ENCODE measurements around the gene PRH2.

PRH2 gene

DNA sequence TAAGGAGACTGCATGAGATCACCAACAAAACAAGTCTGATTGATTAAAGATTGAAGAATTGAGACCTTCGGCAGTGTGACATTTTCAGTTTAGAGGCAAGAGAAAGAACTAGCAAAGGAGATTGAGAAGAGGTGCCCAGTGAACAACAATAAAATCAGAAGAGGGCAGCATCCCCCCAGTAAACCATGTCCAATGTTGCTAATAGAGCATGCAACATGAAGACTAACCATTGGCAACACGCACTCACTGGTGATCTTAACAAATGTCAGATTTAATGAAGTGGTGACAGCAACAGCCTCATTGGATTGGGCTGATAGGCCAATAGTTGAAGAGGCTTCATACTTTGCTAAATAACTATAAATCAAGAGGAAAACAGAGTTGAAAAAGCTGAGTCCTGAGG lies 30.8 kb downstream of the PRH2 start:
- no peak overlapping the region for H3K4me3 ChIP-seq (ENCODE audit: low read depth in 1 of 2, low read length in 1 of 2)
- H3K36me3 ChIP-seq, result no peaks in the 10 kb centered on the region
- no peaks in the 10 kb centered on the region for H3K27me3 ChIP-seq
- H3K9me3 ChIP-seq, result no peaks in the 10 kb centered on the region
- H3K4me1 ChIP-seq (ENCODE audit: control insufficient read depth in 1 of 2, insufficient read depth in 1 of 2, low read depth in 1 of 2, low read length in 1 of 2), result no peaks in the 10 kb centered on the region
- TF ChIP-seq, protein P1, sequence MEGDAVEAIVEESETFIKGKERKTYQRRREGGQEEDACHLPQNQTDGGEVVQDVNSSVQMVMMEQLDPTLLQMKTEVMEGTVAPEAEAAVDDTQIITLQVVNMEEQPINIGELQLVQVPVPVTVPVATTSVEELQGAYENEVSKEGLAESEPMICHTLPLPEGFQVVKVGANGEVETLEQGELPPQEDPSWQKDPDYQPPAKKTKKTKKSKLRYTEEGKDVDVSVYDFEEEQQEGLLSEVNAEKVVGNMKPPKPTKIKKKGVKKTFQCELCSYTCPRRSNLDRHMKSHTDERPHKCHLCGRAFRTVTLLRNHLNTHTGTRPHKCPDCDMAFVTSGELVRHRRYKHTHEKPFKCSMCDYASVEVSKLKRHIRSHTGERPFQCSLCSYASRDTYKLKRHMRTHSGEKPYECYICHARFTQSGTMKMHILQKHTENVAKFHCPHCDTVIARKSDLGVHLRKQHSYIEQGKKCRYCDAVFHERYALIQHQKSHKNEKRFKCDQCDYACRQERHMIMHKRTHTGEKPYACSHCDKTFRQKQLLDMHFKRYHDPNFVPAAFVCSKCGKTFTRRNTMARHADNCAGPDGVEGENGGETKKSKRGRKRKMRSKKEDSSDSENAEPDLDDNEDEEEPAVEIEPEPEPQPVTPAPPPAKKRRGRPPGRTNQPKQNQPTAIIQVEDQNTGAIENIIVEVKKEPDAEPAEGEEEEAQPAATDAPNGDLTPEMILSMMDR (IDR thresholded peaks at IDR 0.05), result no peak
- H3K27ac ChIP-seq, result no peak overlapping the region

DNA sequence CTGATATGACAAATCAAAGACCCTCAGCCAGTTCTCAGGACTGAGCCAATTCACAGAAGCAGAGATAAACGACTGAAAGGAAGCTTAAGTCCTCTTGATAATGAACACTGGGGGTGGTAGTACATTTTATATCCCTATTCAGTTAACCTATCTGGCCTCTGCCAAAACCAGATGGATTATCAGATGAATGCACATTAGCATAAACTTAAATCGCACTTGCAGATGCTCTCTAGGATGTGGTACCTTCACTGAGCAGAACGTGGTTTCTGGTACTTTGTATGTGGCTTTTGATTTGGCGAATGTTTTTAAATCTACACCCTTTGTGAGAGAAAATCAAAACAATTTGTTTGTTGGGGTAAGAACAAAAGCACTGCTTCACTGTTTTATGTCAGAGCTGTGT lies 31.2 kb downstream of the PRH2 start:
- Histone ChIP-seq H3K4me3 (ENCODE audit: low read depth in 1 of 2, low read length in 1 of 2) (no peak overlapping the region), H3K27ac (no peak overlapping the region), H3K36me3 (no peaks in the 10 kb centered on the region), H3K27me3 (no peaks in the 10 kb centered on the region), H3K4me1 (ENCODE audit: control insufficient read depth in 1 of 2, insufficient read depth in 1 of 2, low read depth in 1 of 2, low read length in 1 of 2) (no peaks in the 10 kb centered on the region), H3K9me3 (no peaks in the 10 kb centered on the region)
- TF ChIP-seq, protein P1 (IDR thresholded peaks at IDR 0.05), result no peak

DNA sequence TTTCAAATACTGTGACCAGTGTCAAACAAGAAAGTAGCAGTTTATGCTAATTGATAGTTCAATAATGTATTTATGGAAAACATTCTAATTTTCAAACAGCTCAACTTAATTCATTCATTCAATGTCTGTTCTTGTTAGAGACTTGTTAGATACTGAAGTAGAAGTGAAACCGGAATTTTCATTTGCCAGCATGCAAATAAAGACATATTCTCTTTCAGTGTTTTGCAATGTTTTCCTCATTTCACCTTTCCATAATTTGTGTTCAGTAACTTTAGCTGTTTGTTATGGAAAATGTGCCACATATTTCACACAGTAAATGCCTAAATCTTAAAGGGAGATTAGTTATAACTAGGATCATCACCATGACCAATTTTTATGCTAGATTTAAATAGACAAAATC lies 36.4 kb downstream of the PRH2 start:
- Histone ChIP-seq H3K27ac (no peak overlapping the region), H3K4me3 (ENCODE audit: low read depth in 1 of 2, low read length in 1 of 2) (no peak overlapping the region), H3K27me3 (no peaks in the 10 kb centered on the region), H3K9me3 (no peaks in the 10 kb centered on the region), H3K36me3 (no peaks in the 10 kb centered on the region), H3K4me1 (ENCODE audit: control insufficient read depth in 1 of 2, insufficient read depth in 1 of 2, low read depth in 1 of 2, low read length in 1 of 2) (no peaks in the 10 kb centered on the region)
- TF ChIP-seq, protein P1 (IDR thresholded peaks at IDR 0.05), result no peak

DNA sequence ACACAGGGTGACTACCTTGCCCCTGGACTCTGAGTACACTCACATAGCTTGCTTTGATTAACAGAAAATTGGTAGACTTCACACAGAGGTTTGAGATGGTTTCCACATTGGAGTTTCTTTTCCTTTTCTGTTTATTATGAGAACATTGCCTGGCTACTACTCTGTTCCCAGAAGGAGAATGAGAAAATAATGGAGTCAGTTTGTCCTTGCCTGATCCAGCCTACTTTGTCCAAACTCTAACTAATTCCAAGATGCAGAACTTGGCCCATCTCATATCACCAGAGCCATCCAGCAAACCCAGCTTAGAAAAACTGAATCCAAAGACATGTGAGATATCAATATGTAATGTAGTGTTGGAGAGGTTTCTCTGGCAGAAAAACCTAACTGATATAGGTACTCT lies 37.3 kb downstream of the PRH2 start:
- Histone ChIP-seq H3K27ac (no peak overlapping the region), H3K4me3 (ENCODE audit: low read depth in 1 of 2, low read length in 1 of 2) (no peak overlapping the region), H3K4me1 (ENCODE audit: control insufficient read depth in 1 of 2, insufficient read depth in 1 of 2, low read depth in 1 of 2, low read length in 1 of 2) (no peaks in the 10 kb centered on the region), H3K27me3 (no peaks in the 10 kb centered on the region), H3K36me3 (no peaks in the 10 kb centered on the region), H3K9me3 (no peaks in the 10 kb centered on the region)
- TF ChIP-seq, protein P1 (IDR thresholded peaks at IDR 0.05), result no peak

DNA sequence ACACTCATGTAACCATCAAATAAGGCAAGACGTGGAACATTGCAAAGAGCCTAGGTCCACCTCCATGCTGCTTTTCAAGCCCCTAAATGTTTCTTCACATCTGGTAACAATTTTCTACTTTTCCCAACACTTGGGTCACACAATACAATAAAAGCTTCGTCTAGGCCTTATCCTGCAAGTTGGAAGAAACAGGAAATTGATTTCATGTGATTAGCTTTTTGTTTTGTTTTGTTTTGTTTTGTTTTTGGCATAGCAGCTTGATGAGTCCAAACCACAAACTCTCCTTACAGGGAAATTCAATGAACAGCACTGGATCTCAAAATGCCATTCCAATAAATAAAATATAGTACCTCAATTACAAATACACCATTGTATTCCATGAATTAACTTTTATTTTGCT lies 38.4 kb downstream of the PRH2 start:
- TF ChIP-seq, protein P1 (IDR thresholded peaks at IDR 0.05), result no peak
- Histone ChIP-seq H3K9me3 (no peaks in the 10 kb centered on the region), H3K27ac (no peak overlapping the region), H3K4me3 (ENCODE audit: low read depth in 1 of 2, low read length in 1 of 2) (no peak overlapping the region), H3K36me3 (no peaks in the 10 kb centered on the region), H3K4me1 (ENCODE audit: control insufficient read depth in 1 of 2, insufficient read depth in 1 of 2, low read depth in 1 of 2, low read length in 1 of 2) (no peaks in the 10 kb centered on the region), H3K27me3 (no peaks in the 10 kb centered on the region)

Measured in neutrophil (primary cell).